A673 (cell line): ENCODE measurements around the gene CDT1. TPM values are rescaled to one million over a fixed set of nuclear protein-coding genes. Genes with fewer than 3 reads are reported as not detected.
A peak's percentile ranks its signal among the peaks of the same experiment; 100 is the strongest.

Source experiments
- BruUV-seq: library from RNA; stranded (reverse); fragments of 400-500 nt; replicated peaks from 2 replicates; lab custom pipeline; 2021; lab: Mats Ljungman, UMichigan
- CTCF ChIA-PET: fragments of 300-600 bp; sonication (Branson Sonifier 250); formaldehyde crosslinking; loops from one replicate; lab custom pipeline; 2022; ENCODE audit warnings: antibody characterized with exemption; lab: Charles Lee
- POLR2A ChIA-PET: fragments of 300-600 bp; sonication (Branson Sonifier 250); formaldehyde crosslinking; loops from one replicate; lab custom pipeline; 2022; ENCODE audit warnings: antibody characterized with exemption; ENCODE audit not compliant: low non-redundant PET; lab: Charles Lee
- DNase-seq: peaks from one replicate; pipeline ENCODE4 v3.0.0-alpha.2; 2015; ENCODE audit warnings: low spot score
- H3K27ac ChIP-seq: fragments of 200-600 bp; sonication (generic); 2 replicates; pipeline ENCODE4 v1.5.1; 2016; ENCODE audit warnings: mixed run types, low read depth, mild to moderate bottlenecking, mixed read lengths, antibody characterized with exemption, low read length; ENCODE audit not compliant: poor library complexity, severe bottlenecking
- H3K27me3 ChIP-seq: fragments of 200-600 bp; sonication (generic); replicated peaks from 2 replicates; pipeline ENCODE4 v1.6.1; 2017; ENCODE audit warnings: mixed run types, low read depth, mild to moderate bottlenecking, mixed read lengths, antibody characterized with exemption, low read length; ENCODE audit not compliant: insufficient read depth, poor library complexity
- H3K36me3 ChIP-seq: fragments of 200-600 bp; sonication (generic); 2 replicates; pipeline ENCODE4 v1.6.1; 2016; ENCODE audit warnings: mixed run types, mild to moderate bottlenecking, mixed read lengths, antibody characterized with exemption, low read length; ENCODE audit not compliant: insufficient read depth, poor library complexity, severe bottlenecking
- H3K4me1 ChIP-seq: fragments of 200-600 bp; sonication (generic); 2 replicates; pipeline ENCODE4 v1.6.1; 2017; ENCODE audit warnings: mixed run types, mild to moderate bottlenecking, mixed read lengths, antibody characterized with exemption, low read length; ENCODE audit not compliant: insufficient read depth, poor library complexity, severe bottlenecking
- H3K4me3 ChIP-seq: fragments of 200-600 bp; sonication (generic); 2 replicates; pipeline ENCODE4 v1.5.1; 2016; ENCODE audit warnings: low read depth, mixed run types, mild to moderate bottlenecking, mixed read lengths, low read length; ENCODE audit not compliant: poor library complexity, severe bottlenecking
- H3K9me3 ChIP-seq: fragments of 200-600 bp; sonication (generic); 2 replicates; pipeline ENCODE4 v1.6.1; 2016; ENCODE audit warnings: mixed run types, low read depth, mild to moderate bottlenecking, mixed read lengths, antibody characterized with exemption, low read length; ENCODE audit not compliant: poor library complexity, severe bottlenecking
- CTCF ChIP-seq: fragments of 300-800, 200-600 bp; sonication (generic); conservative IDR thresholded peaks from 2 replicates; pipeline ENCODE4 v1.5.1; 2017; ENCODE audit warnings: low read depth, mild to moderate bottlenecking, antibody characterized with exemption, low read length, moderate library complexity, mixed read lengths
- EZH2 ChIP-seq: fragments of 200-600 bp; sonication (generic); IDR thresholded peaks from 2 replicates; pipeline ENCODE4 v1.6.1; 2017; ENCODE audit warnings: borderline replicate concordance, low read depth, mild to moderate bottlenecking, mixed read lengths, antibody characterized with exemption, low read length; ENCODE audit not compliant: poor library complexity, severe bottlenecking
- intact Hi-C: fragments of 100-400 bp; cut with micrococcal nuclease; formaldehyde crosslinking; loops from one replicate; pipeline ENCODE4 v1.10.0; 2022; ENCODE audit not compliant: unreplicated experiment
- total RNA-seq: library from RNA; stranded (reverse); gene quantifications from 2 replicates; pipeline ENCODE4 v1.2.3, GENCODE V29; 2021

Gene CDT1
- total RNA-seq, 1 experiment from 2014 or later = 103 TPM

GRCh38 chr16:88809676-88810165 is 6.1 kb downstream of the CDT1 start:
- POLR2A ChIA-PET = interaction anchor here (0.6 kb wide), 1 partner anchor 11 kb away, joined by 3 read pairs; no protein-coding TSS in a partner anchor
- intact Hi-C loops = loop anchor here (5.0 kb wide), 1 partner anchor 363 kb away; the partner anchor contains the start of gene CDH15
- H3K36me3 ChIP-seq = peaks cover 56% of the 10 kb centered on the region
- no TSS peak for BruUV-seq
- peaks cover 22% of the 10 kb centered on the region for H3K4me1 ChIP-seq
- no peaks in the 10 kb centered on the region for H3K9me3 ChIP-seq
- TF ChIP-seq EZH2 (no peak), CTCF (no peak)
- DNase-seq = no peak
- no peaks in the 10 kb centered on the region for H3K27me3 ChIP-seq
- CTCF ChIA-PET = no interaction called here
- H3K27ac ChIP-seq = peak overlapping the region; percentile 94
- peak overlapping the region; percentile 1 for H3K4me3 ChIP-seq

GRCh38 chr16:88810166-88810911 is 6.8 kb downstream of the CDT1 start:
- DNase-seq = peak; percentile 63
- peak overlapping the region; percentile 60 for H3K4me3 ChIP-seq
- H3K27me3 ChIP-seq = no peaks in the 10 kb centered on the region
- H3K9me3 ChIP-seq = no peaks in the 10 kb centered on the region
- ChIA-PET CTCF (interaction anchor here (0.5 kb wide), 1 partner anchor 382 kb away, joined by 6 read pairs; no protein-coding TSS in a partner anchor), POLR2A (no interaction called here)
- peaks cover 50% of the 10 kb centered on the region for H3K36me3 ChIP-seq
- intact Hi-C loops = loop anchor here (5.0 kb wide), 1 partner anchor 362 kb away; the partner anchor contains the start of gene CDH15
- H3K27ac ChIP-seq = peak overlapping the region; percentile 94
- TF ChIP-seq EZH2 = no peak
- no peak for TF ChIP-seq CTCF
- peaks cover 17% of the 10 kb centered on the region for H3K4me1 ChIP-seq
- BruUV-seq = no TSS peak

- Histone ChIP-seq H3K27ac (peak overlapping the region; percentile 94), H3K36me3 (peaks cover 42% of the 10 kb centered on the region), H3K27me3 (no peaks in the 10 kb centered on the region), H3K4me3 (peak overlapping the region; percentile 60), H3K4me1 (peaks cover 10% of the 10 kb centered on the region), H3K9me3 (no peaks in the 10 kb centered on the region)
- CTCF ChIA-PET = interaction anchor here (0.5 kb wide), 1 partner anchor 381 kb away, joined by 6 read pairs; no protein-coding TSS in a partner anchor
- no TSS peak for BruUV-seq
- TF ChIP-seq CTCF (no peak), EZH2 (no peak)
- intact Hi-C loops = loop anchor here (5.0 kb wide), 1 partner anchor 361 kb away; the partner anchor contains the start of gene CDH15
- peak; percentile 89 for DNase-seq
- POLR2A ChIA-PET = no interaction called here
These were observed 7.6 kb downstream of the CDT1 start for GRCh38 chr16:88810912-88811768.
